Measurements from ENCODE around the gene UBE2I. TPM values are rescaled to one million over a fixed set of nuclear protein-coding genes. Genes with fewer than 3 reads are reported as not detected.
A peak's percentile ranks its signal among the peaks of the same experiment; 100 is the strongest.

The UBE2I gene
- total and polyA plus RNA-seq, 2 of the 4 experiments (the other 2 are of a cell fraction): 30.8 to 140 TPM

- H4K20me1 ChIP-seq (ENCODE audit: insufficient read depth, low read length): peaks cover 7% of the 10 kb centered on the region; the same call in 1 of the 2 replicates
- H3K18ac ChIP-seq (ENCODE audit: low read depth, low read length): no peak overlapping the region
- H3K9me3 ChIP-seq (ENCODE audit: control insufficient read depth, insufficient read depth, low read length): no peaks in the 10 kb centered on the region
- no peak overlapping the region for H4K8ac ChIP-seq (ENCODE audit: low read depth in 2 of 2, low read length in 2 of 2)
- H3K4me3 ChIP-seq (ENCODE audit: insufficient read depth, low read depth, low read length): no peak overlapping the region
- CTCF ChIA-PET: interaction anchor here (0.6 kb wide), 1 partner anchor 56 kb away, joined by 3 read pairs; no protein-coding TSS in a partner anchor
- H2BK120ac ChIP-seq (ENCODE audit: low read depth, low read length): no peak overlapping the region
- DNase-seq: no peak
- no peak for ATAC-seq (ENCODE audit: low read depth)
- no peak overlapping the region for H4K91ac ChIP-seq (ENCODE audit: insufficient read depth, low read depth, low read length)
- H3K27me3 ChIP-seq (ENCODE audit: control insufficient read depth, insufficient read depth, low read length): no peaks in the 10 kb centered on the region
- no peaks in the 10 kb centered on the region for H3K9me1 ChIP-seq (ENCODE audit: insufficient read depth, low read length)
- 86% methylated on average over 11 of the region's 22 CpGs; no CpG with 5 or more reads in 1 of the 2 experiments for WGBS, 2 experiments (ENCODE audit: extremely low coverage in 2 of 2, insufficient read length in 1 of 2)
- no peak overlapping the region for H3K56ac ChIP-seq (ENCODE audit: extremely low read depth, insufficient read depth, low read length)
- no peaks in the 10 kb centered on the region for H3K4me1 ChIP-seq (ENCODE audit: control insufficient read depth, insufficient read depth, low read length)
- no peak overlapping the region for H2BK5ac ChIP-seq (ENCODE audit: low read depth, low read length, poor library complexity, severe bottlenecking)
- H2AK9ac ChIP-seq (replicated peaks; ENCODE audit: low read depth, low read length, poor library complexity): no peak overlapping the region
- TSS peak; percentile 48 for BruUV-seq (replicated peaks)
- no peak overlapping the region for H3K9ac ChIP-seq (ENCODE audit: low read depth, low read length)
- H2BK15ac ChIP-seq (ENCODE audit: low read depth, low read length): no peak overlapping the region
- no peak overlapping the region for H3K27ac ChIP-seq (ENCODE audit: insufficient read depth, low read length)
- H3K4ac ChIP-seq (ENCODE audit: low read depth, low read length): no peak overlapping the region
- dilution Hi-C loops (cut with HindIII; ENCODE audit: low sequenced_read_pairs, unreplicated experiment) (no loop called here), intact Hi-C loops (cut with micrococcal nuclease) (no loop called here), in situ Hi-C loops (cut with MboI; ENCODE audit: low sequenced_read_pairs) (no loop called here)
- H3K79me1 ChIP-seq (ENCODE audit: low read depth in 1 of 2, low read length in 2 of 2): peaks cover 2 to 37% of the 10 kb centered on the region in 2 experiments; a peak in 3 of 4 replicates
- no peak overlapping the region for H2AFZ ChIP-seq (replicated peaks; ENCODE audit: low read length, poor library complexity)
- H3K4me2 ChIP-seq (ENCODE audit: low read depth, low read length): no peak overlapping the region
- POLR2A ChIA-PET (ENCODE audit: unreplicated experiment): interaction anchor here (0.6 kb wide), 1 partner anchor 244 kb away, joined by 4 read pairs; no protein-coding TSS in a partner anchor
- H3K14ac ChIP-seq (replicated peaks; ENCODE audit: low read depth, low read length): no peak overlapping the region
- H3K23ac ChIP-seq (ENCODE audit: low read depth, low read length): no peak overlapping the region
- no peak overlapping the region for H2BK20ac ChIP-seq (ENCODE audit: low read depth, low read length)
- H3K36me3 ChIP-seq (ENCODE audit: control insufficient read depth, insufficient read depth, low read length): peaks cover 55% of the 10 kb centered on the region
- no peak overlapping the region for H2AK5ac ChIP-seq (ENCODE audit: low read depth, low read length)
- TF ChIP-seq MAZ (IDR thresholded peaks at IDR 0.05; ENCODE audit: borderline replicate concordance, low read depth, low read length) (no peak), FOS (IDR thresholded peaks at IDR 0.05; ENCODE audit: low read depth, low read length) (no peak), RAD21 (IDR thresholded peaks at IDR 0.05; ENCODE audit: low read length) (no peak), MXI1 (IDR thresholded peaks at IDR 0.05; ENCODE audit: borderline replicate concordance, low read depth, low read length) (no peak), USF2 (IDR thresholded peaks at IDR 0.05; ENCODE audit: low read depth, low read length) (no peak), CHD1 (IDR thresholded peaks at IDR 0.05; ENCODE audit: low read depth, low read length) (no peak), POLR2A (IDR thresholded peaks at IDR 0.05; ENCODE audit: low read depth, low read length) (no peak), CEBPB (IDR thresholded peaks at IDR 0.05; ENCODE audit: low read depth, low read length) (no peak), ELK1 (IDR thresholded peaks at IDR 0.05; ENCODE audit: borderline replicate concordance, low read depth, low read length) (no peak), BHLHE40 (IDR thresholded peaks at IDR 0.05; ENCODE audit: low read depth, low read length) (no peak)
- H4K5ac ChIP-seq (ENCODE audit: low read depth, low read length): no peak overlapping the region
Measured at GRCh38 chr16:1364510-1364909, 55.1 kb downstream of the UBE2I start.
